DMS 273 treated with DMSO at 0.1 percent for 48 hours (cell line): ENCODE data around the gene AK9.
"Not testable (repeated sequence)": the region's sequence is repeated elsewhere in the genome, so short reads cannot be mapped to it uniquely, and the experiment has no call there.

ENCODE experiments used
- DNase-seq: peaks from one replicate; lab custom pipeline; 2025; lab: John Stamatoyannopoulos, UW

The AK9 gene

GRCh38 chr6:109696355-109696754 is 5.4 kb upstream of the AK9 start:
- no peak for DNase-seq

- no peak for DNase-seq
These were observed 4.5 kb upstream of the AK9 start for GRCh38 chr6:109695468-109695867.

GRCh38 chr6:109693111-109693510 is 2.1 kb upstream of the AK9 start:
- DNase-seq: no peak

GRCh38 chr6:109690373-109690736 is 647 bp downstream of the AK9 start:
- no peak for DNase-seq

GRCh38 chr6:109687271-109687761 is 3.7 kb downstream of the AK9 start:
- DNase-seq: peak; percentile 13

GRCh38 chr6:109686566-109687265 is 4.3 kb downstream of the AK9 start:
- DNase-seq: no peak

GRCh38 chr6:109678661-109679505 is 12.1 kb downstream of the AK9 start:
- DNase-seq: not testable (repeated sequence)

- DNase-seq: no peak
These were observed 12.8 kb downstream of the AK9 start for GRCh38 chr6:109678240-109678639.

GRCh38 chr6:109676724-109677123 is 14.3 kb downstream of the AK9 start:
- DNase-seq: no peak

GRCh38 chr6:109672839-109673238 is 18.2 kb downstream of the AK9 start:
- DNase-seq: no peak

- no peak for DNase-seq
These were observed 18.8 kb downstream of the AK9 start for GRCh38 chr6:109672175-109672574.

GRCh38 chr6:109671733-109672132 is 19.3 kb downstream of the AK9 start:
- no peak for DNase-seq

GRCh38 chr6:109669811-109670210 is 21.2 kb downstream of the AK9 start:
- no peak for DNase-seq

- no peak for DNase-seq
These were observed 28.8 kb downstream of the AK9 start for GRCh38 chr6:109662192-109662591.

- no peak for DNase-seq
These were observed 30.3 kb downstream of the AK9 start for GRCh38 chr6:109660526-109661320.

GRCh38 chr6:109655761-109656262 is 35.2 kb downstream of the AK9 start:
- DNase-seq: no peak

GRCh38 chr6:109653264-109653663 is 37.7 kb downstream of the AK9 start:
- DNase-seq: no peak

- no peak for DNase-seq
These were observed 46.9 kb downstream of the AK9 start for GRCh38 chr6:109644131-109644530.

- DNase-seq: no peak
These were observed 58.6 kb downstream of the AK9 start for GRCh38 chr6:109632405-109632804.

GRCh38 chr6:109631403-109631802 is 59.6 kb downstream of the AK9 start:
- no peak for DNase-seq

GRCh38 chr6:109628158-109629000 is 62.6 kb downstream of the AK9 start:
- DNase-seq: no peak
